NCI-H187 treated with DMSO at 0.1 percent for 48 hours (cell line): Measurements from ENCODE around the gene ZNF560.
"Not testable (repeated sequence)": the region's sequence is repeated elsewhere in the genome, so short reads cannot be mapped to it uniquely, and the experiment has no call there.

ENCODE experiments used
- DNase-seq: peaks from one replicate; lab custom pipeline; 2025; lab: John Stamatoyannopoulos, UW

Gene ZNF560

DNA sequence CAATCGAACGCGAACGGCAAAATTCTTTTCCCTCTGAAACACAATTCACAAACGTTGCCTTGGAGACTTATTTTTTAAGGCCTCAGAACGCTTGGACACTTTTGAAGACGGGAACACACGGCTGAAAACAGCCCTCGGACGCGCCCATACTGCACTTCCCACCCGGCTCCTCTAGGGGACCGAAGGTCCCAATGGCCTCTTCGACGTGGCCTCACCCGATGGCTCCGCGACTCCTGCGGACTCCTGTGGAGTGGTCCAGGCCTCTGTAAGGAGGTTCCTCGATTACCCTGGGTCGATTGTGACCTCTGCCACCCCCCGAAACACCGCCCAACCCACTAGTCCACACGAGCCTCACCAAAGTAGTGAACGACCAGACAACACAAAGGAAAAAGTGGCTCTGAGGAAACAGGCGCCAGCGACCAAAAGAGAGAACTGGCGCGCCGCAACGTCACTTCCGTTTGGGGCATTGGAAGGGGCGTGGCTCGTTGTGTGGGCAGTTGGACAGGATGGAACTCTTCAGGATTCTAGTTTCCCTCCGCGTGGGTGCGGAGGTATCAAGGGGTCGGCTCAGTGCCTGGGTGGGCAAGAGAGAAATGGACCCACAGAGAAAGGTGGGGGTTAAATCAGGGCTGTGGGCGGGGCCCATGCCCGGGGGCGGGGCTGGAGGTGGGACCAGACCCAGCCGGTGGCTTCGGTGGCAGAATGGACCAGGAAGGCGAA is at the start of gene ZNF560:
Gene ZNF560, minus strand, starts transcription at position 434 of the 720 bp plus-strand sequence. CDS start 23,303 bp downstream, outside the sequence.
- no peak for DNase-seq

DNA sequence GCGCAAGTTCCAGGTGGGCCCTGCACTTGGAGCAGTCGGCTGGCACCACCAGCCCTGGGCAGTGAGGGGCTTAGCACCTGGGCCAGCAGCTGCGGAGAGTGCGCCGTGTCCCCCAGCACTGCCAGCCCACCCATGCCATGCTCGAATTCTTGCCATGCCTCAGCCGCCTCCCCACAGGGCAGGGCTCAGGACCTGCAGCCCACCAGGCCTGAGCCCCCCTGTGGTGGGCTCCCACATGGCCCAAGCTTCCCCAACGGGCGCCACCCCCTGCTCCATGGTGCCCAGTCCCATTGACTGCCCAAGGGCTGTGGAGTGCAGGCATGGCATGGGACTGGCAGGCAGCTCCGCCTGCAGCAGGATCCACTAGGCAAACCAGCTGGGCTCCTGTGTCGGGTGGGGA is 49.5 kb upstream of the ZNF560 start:
- no peak for DNase-seq

DNA sequence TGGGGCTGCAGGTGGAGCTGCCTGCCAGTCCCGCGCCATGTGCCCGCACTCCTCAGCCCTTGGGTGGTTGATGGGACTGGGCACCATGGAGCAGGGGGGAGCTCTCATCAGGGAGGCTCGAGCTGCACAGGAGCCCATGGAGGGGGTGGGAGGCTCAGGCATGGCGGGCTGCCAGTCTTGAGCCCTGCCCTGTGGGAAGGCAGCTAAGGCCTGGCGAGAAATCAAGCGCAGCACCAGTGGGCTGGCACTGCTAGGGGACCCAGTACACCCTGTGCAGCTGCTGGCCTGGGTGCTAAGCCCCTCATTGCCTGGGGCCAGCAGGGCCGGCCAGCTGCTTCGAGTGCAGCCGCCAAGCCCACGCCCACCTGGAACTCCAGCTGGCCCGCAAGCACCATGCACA is 42.9 kb upstream of the ZNF560 start:
- DNase-seq: not testable (repeated sequence)

GRCh38 chr19:9539921-9540320 is 41.5 kb upstream of the ZNF560 start:
- DNase-seq: not testable (repeated sequence)

DNA sequence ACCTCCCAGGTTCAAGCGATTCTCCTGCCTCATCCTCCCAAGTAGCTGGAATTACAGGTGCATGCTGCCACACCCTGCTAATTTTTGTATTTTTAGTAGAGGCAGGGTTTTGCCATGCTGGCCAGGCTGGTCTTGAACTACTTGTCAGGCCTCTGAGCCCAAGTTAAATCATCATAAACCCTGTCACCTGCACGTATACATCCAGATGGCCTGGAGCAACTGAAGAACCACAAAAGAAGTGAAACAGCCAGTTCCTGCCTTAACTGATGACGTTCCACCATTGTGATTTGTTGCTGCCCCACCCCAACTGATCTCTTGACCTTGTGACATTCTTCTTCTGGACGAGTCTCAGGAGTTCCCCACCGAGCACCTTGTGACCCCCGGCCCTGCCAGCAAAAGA is 40.8 kb upstream of the ZNF560 start:
- not testable (repeated sequence) for DNase-seq

DNA sequence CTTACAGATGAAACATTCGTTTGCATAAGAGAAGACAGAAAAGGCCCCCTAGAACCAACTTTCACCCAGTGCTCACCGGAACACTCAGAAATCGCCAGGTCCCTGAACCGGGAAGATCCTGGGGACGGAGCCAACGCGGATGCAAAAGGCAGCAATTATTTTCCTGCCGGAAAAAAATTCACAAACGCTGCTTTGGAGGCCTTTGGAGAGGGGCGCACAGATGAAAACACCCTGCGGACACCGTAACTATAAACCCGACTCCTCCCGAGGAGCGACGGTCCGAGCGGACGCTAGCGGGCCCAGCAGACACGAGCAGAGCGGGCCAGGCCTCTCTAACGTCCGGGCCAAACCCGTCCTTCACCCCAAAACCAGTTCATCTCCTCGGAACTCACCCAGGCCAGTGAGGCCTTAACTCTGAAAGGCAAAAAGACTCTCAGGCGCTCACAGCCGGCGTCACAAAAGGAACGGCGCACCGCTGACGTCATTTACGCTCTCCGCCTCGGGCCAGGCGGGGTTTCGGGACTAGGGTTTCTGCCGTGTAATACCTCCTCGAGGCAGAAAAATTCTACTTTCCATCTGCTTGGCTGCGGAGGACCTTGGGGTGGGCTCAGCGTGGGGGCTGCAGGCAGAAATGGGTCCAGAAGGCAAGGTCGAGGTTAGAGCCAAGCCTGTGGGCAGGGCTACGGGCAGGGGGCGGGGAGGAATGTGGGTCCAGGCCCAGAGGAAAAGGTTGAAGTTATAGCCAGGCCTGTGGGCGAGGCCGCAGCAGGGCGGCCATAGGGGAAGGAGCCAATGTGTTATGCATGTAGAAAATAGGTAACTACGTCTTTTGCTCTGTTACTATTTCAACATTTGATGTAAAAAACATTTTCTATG is 40.0 kb upstream of the ZNF560 start, which contains the start of gene ZNF426:
Gene ZNF426, minus strand, starts transcription at position 463 of the 876 bp plus-strand sequence. CDS start 2,413 bp downstream, outside the sequence.
- DNase-seq: no peak

DNA sequence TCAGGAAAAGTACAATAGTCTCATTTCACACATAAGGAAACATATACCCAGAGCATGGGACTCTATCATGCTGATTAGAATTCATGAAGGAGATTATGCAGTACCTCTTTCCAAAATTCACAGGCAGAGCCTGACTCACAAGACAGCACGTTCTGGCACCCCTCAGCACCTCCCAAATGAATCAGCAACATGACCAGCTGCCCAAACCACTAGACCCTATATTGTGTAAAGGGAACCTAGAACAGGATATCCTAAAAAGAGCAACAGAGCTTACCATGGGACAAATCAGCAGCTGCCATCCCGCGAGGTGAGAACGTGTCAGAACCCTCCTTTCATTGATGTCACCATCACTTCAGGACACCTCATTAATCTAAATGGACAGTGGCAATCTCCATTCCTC is 37.5 kb upstream of the ZNF560 start:
- no peak for DNase-seq

DNA sequence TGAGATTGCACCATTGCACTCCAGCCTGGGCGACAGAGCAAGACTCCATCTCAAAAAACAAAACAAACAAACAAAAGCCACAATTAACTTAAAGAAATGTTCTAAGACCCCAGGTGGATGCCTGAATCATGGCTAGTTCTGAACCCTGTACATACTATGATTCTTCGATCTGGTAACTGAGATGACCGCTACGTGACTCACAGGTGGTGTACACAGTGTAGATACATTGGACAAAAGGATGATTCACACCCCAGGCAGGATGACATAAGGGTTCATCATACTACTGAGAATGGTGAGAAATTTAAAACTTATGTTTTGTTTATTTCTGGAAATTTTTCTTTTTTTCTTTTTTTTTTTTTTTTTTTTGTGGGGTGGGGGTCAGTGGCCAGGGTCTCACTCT is 33.5 kb upstream of the ZNF560 start:
- no peak for DNase-seq

DNA sequence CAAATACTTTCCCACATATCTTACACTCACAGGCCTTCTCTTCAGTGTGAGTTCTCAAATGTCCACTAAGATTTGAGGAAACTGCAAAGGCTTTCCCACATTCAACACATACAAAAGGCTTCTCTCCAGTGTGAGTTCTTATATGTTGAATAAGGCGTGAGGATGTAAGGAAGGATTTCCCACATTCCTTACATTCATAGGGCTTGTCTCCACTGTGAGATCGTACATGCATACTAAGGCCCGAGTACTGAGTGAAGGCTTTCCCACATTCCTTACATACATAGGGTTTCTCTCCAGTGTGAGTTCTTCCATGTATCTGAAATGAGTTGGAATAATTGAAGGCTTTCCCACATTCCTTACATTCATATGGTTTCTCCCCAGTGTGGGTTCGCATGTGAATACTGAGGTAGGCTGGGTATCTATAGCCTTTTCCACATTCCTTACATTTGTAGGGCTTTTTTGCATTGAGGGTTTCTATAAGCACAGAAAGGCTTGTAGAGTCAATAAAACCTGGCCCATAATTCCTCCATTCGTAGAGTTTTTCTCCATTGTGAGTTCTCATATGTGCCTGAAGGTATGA is 30.4 kb upstream of the ZNF560 start:
- DNase-seq: no peak

DNA sequence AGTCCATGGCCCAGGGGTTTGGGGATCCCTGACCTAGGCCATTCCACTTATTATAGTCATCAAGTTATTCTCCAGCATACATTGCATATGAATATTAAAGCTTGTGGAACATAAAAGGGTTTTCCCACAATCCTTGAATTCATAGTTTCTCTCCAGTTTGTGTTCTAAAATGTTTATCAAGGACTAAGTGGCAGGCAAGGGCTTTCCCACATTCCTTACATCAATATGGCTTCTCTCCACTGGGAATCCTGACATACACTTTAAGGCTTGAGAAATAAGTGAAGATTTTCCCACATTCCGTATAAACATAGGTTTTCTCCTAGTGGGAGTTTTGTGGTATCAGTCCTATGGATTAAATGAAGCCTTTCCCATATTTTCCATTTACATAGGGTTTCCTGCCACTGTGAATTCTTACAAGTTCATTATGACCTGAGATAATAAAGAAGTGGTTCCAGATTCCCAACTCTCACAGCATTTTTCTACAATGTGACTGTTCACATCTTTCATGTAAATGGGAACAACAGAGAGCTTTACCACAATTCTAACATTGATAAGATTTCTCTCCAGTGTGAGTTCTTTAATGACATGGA is 25.6 kb upstream of the ZNF560 start:
- DNase-seq: no peak

DNA sequence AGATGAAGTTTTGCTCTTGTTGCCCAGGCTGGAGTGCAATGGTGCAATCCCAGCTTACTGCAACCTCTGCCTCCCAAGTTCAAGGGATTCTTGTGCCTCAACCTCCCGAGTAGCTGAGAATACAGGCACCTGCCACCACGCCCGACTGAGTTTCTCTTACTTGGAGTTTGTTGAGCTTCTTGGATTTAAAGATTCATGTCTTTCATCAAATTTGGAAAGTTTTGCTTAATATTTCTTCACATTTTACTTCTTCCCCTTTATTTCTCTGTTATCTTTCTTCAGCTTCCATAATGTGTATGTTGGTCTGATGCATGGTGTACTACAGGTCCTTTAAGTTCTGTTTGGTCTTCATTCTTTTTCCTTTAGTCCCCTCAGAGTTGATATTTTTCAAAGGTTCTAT is 8.9 kb upstream of the ZNF560 start:
- no peak for DNase-seq

GRCh38 chr19:9500796-9501195 is 2.4 kb upstream of the ZNF560 start:
- no peak for DNase-seq

DNA sequence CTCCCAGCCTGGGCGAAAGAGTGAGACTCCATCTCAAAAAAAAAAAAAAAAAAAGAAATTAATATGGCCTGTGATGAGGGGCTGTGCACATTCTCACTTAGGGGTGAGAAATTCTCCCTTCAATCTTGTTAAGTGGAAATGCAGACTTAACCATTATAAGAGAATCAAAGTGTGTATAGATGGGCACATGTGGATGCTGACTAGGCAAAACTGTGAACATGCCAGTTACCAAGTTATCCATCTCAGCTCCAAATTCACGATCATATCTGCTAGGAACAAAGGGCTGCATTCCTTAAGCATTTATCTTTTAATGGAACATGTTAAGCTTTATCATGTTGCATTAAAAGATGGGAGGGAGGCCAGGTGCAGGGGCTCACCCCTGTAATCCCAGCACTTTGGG is 4.3 kb downstream of the ZNF560 start:
- DNase-seq: no peak

GRCh38 chr19:9487016-9487415 is 11.4 kb downstream of the ZNF560 start:
- no peak for DNase-seq

DNA sequence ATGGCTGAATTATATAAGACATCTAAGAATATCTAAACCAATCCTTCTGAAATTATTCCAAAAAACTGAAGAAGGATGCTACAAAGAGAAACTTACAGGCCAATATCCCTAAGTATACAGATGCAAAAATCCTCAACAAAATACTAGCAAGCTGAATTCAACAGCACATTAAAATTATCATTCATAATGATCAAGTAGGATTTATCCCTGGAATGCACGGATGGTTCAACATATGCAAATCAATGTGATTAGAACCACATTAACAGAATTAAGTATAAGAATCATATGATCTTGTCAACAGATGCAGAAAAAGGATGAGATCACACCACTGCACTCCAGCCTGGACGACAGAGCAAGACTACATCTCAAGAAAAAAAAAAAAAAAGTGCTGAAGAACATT is 13.3 kb downstream of the ZNF560 start:
- DNase-seq: no peak

- no peak for DNase-seq
Measured at GRCh38 chr19:9474975-9475374, 23.4 kb downstream of the ZNF560 start.

GRCh38 chr19:9467161-9467560 is 31.3 kb downstream of the ZNF560 start:
- DNase-seq: no peak

DNA sequence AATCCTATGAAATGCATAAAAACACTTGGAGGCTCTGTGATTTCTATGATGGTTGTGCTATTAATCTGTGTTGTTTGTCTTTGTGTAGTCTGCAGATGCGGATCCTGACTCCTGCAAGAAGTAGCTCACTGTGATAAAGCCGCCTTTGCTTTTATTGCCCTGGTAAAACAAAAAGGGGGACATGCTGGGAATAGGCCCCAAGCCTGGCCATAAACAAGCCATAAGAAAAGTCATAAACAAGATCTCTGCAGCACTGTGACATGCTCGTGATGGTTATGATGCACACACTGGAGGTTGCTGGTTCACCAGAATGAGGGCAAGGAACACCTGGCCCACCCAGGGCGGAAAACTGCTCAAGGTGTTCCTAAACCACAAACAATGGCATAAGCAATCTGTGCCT is 36.5 kb downstream of the ZNF560 start:
- no peak for DNase-seq

- no peak for DNase-seq
Measured at GRCh38 chr19:9456018-9456689, 42.3 kb downstream of the ZNF560 start.

DNA sequence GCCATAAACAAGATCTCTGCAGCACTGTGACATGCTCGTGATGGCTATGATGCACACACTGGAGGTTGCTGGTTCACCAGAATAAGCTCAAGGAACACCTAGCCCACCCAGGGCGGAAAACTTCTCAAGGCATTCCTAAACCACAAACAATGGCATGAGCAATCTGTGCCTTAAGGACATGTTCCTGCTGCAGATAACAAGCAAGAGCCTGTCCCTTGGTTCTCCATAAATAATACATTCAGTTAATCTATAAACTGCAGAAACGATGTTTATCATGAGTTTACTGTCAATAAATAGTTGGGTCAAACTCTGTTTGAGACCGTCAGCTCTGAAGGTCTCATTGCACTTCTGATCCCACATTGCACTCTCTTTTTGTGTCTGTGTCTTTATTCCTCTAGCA is 44.5 kb downstream of the ZNF560 start:
- no peak for DNase-seq

DNA sequence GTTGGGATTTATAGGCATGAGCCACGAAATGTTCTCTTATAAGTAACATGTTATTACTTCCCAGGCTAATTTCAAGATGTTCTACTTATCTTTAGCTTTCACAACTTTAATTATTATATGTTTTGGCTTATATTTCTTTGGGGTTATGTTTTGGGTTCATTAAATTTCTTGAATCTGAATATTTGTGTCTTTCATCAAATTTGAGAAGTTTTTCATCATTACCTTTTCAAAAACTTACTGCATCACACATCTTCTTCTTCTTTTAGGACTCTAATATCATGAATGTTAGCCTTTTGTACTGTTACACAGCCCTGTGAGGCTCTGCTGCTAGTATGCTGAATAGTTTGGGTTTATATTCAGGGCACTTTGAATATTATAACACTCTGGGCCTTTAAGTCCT is 53.4 kb downstream of the ZNF560 start:
- no peak for DNase-seq

DNA sequence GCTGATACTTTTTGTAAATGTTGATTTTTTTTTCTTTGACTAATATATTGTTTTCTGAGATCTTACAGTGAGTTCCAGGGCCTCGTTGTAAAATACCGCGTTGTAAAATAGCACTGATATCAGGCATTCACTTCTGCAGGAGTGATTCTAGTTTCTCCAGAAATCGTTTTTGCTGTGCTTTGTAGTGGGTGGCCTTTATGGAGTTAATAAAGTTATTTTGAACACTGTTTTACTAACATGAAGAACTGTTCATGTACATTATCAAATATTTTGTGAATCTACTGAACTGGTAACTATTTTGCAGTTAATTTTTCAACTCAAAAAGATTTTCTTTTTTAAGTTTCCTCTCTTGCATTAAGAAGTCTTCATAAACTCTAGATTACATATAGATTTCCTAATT is 62.1 kb downstream of the ZNF560 start:
- no peak for DNase-seq
